Measurements from ENCODE around the gene TLE2. TPM values are rescaled to one million over a fixed set of nuclear protein-coding genes. Genes with fewer than 3 reads are reported as not detected.
"Not testable (repeated sequence)": the region's sequence is repeated elsewhere in the genome, so short reads cannot be mapped to it uniquely, and the experiment has no call there.

TLE2 gene
- polyA plus RNA-seq, 4 donors, result 3.8 to 66.0 (median 12.3) TPM

GRCh38 chr19:2994588-2995131 lies 34.4 kb downstream of the TLE2 start:
- FAIRE-seq (no peak), DNase-seq (no peak)
- WGBS, 3 donors, result 80 to 84% (median 83%) methylated on average over 15 of the region's 15 CpGs
- peaks cover 0 to 5% of the 10 kb centered on the region in 2 donors for H3K9me3 ChIP-seq (ENCODE audit: control insufficient read depth in 2 of 2, insufficient read depth in 1 of 2, low read depth in 1 of 2, low read length in 1 of 2)
- no peak overlapping the region for H3K4me3 ChIP-seq (ENCODE audit: low read depth in 1 of 3, low read length in 3 of 3)
- no peaks in the 10 kb centered on the region for H3K4me1 ChIP-seq (ENCODE audit: control insufficient read depth in 3 of 3, insufficient read depth in 2 of 3, low read depth in 1 of 3, low read length in 2 of 3)
- no peaks in the 10 kb centered on the region for H3K27me3 ChIP-seq (ENCODE audit: control insufficient read depth in 3 of 3, insufficient read depth in 3 of 3, low read length in 3 of 3)
- H3K36me3 ChIP-seq (ENCODE audit: control insufficient read depth in 3 of 3, insufficient read depth in 2 of 3, low read depth in 1 of 3, low read length in 3 of 3), result peaks cover 0 to 42% (median 0%) of the 10 kb centered on the region in 3 donors
- no peak overlapping the region for H3K27ac ChIP-seq (ENCODE audit: low read depth in 1 of 3, low read length in 2 of 3)

GRCh38 chr19:2993579-2993978 lies 35.5 kb downstream of the TLE2 start:
- no peaks in the 10 kb centered on the region for H3K4me1 ChIP-seq (ENCODE audit: control insufficient read depth in 3 of 3, insufficient read depth in 2 of 3, low read depth in 1 of 3, low read length in 2 of 3)
- peaks cover 0 to 34% (median 0%) of the 10 kb centered on the region in 3 donors for H3K36me3 ChIP-seq (ENCODE audit: control insufficient read depth in 3 of 3, insufficient read depth in 2 of 3, low read depth in 1 of 3, low read length in 3 of 3)
- H3K27me3 ChIP-seq (ENCODE audit: control insufficient read depth in 3 of 3, insufficient read depth in 3 of 3, low read length in 3 of 3), result no peaks in the 10 kb centered on the region
- FAIRE-seq (no peak), DNase-seq (no peak)
- WGBS, 3 donors, result 61 to 72% (median 62%) methylated on average over 7 to 9 of the region's 9 CpGs
- no peak overlapping the region for H3K27ac ChIP-seq (ENCODE audit: low read depth in 1 of 3, low read length in 2 of 3)
- H3K9me3 ChIP-seq (ENCODE audit: control insufficient read depth in 2 of 2, insufficient read depth in 1 of 2, low read depth in 1 of 2, low read length in 1 of 2), result peaks cover 0 to 5% of the 10 kb centered on the region in 2 donors
- no peak overlapping the region for H3K4me3 ChIP-seq (ENCODE audit: low read depth in 1 of 3, low read length in 3 of 3)

GRCh38 chr19:2992958-2993357 lies 36.1 kb downstream of the TLE2 start:
- Histone ChIP-seq H3K4me3 (ENCODE audit: low read depth in 1 of 3, low read length in 3 of 3) (no peak overlapping the region), H3K4me1 (ENCODE audit: control insufficient read depth in 3 of 3, insufficient read depth in 2 of 3, low read depth in 1 of 3, low read length in 2 of 3) (no peaks in the 10 kb centered on the region), H3K27me3 (ENCODE audit: control insufficient read depth in 3 of 3, insufficient read depth in 3 of 3, low read length in 3 of 3) (peaks cover 0 to 1% (median 0%) of the 10 kb centered on the region in 3 donors), H3K9me3 (ENCODE audit: control insufficient read depth in 2 of 2, insufficient read depth in 1 of 2, low read depth in 1 of 2, low read length in 1 of 2) (peaks cover 0 to 5% of the 10 kb centered on the region in 2 donors), H3K36me3 (ENCODE audit: control insufficient read depth in 3 of 3, insufficient read depth in 2 of 3, low read depth in 1 of 3, low read length in 3 of 3) (peaks cover 0 to 28% (median 0%) of the 10 kb centered on the region in 3 donors), H3K27ac (ENCODE audit: low read depth in 1 of 3, low read length in 2 of 3) (no peak overlapping the region)
- 67 to 78% (median 70%) methylated on average over 14 of the region's 14 CpGs for WGBS, 3 donors
- DNase-seq, result no peak
- FAIRE-seq, result no peak

- not testable (repeated sequence) for H3K9me3 ChIP-seq (ENCODE audit: control insufficient read depth in 2 of 2, insufficient read depth in 1 of 2, low read depth in 1 of 2, low read length in 1 of 2); H3K4me1 ChIP-seq (ENCODE audit: control insufficient read depth in 3 of 3, insufficient read depth in 2 of 3, low read depth in 1 of 3, low read length in 2 of 3); H3K4me3 ChIP-seq (ENCODE audit: low read depth in 1 of 3, low read length in 3 of 3); H3K27ac ChIP-seq (ENCODE audit: low read depth in 1 of 3, low read length in 2 of 3); FAIRE-seq; DNase-seq; H3K27me3 ChIP-seq (ENCODE audit: control insufficient read depth in 3 of 3, insufficient read depth in 3 of 3, low read length in 3 of 3)
- peaks cover 0 to 22% (median 0%) of the 10 kb centered on the region in 3 donors for H3K36me3 ChIP-seq (ENCODE audit: control insufficient read depth in 3 of 3, insufficient read depth in 2 of 3, low read depth in 1 of 3, low read length in 3 of 3)
- 86 to 93% (median 89%) methylated on average over 11 of the region's 11 CpGs for WGBS, 3 donors
Measured at GRCh38 chr19:2992333-2992732, 36.7 kb downstream of the TLE2 start.

GRCh38 chr19:2989236-2989946 lies 39.7 kb downstream of the TLE2 start:
- peaks cover 0 to 16% (median 0%) of the 10 kb centered on the region in 3 donors for H3K27me3 ChIP-seq (ENCODE audit: control insufficient read depth in 3 of 3, insufficient read depth in 3 of 3, low read length in 3 of 3)
- no peak overlapping the region for H3K27ac ChIP-seq (ENCODE audit: low read depth in 1 of 3, low read length in 2 of 3)
- no peak for DNase-seq
- no peak for FAIRE-seq
- WGBS, 3 donors, result 88 to 94% (median 92%) methylated on average over 11 to 15 of the region's 15 CpGs
- H3K36me3 ChIP-seq (ENCODE audit: control insufficient read depth in 3 of 3, insufficient read depth in 2 of 3, low read depth in 1 of 3, low read length in 3 of 3), result peaks cover 0 to 3% (median 0%) of the 10 kb centered on the region in 3 donors
- peaks cover 0 to 8% (median 0%) of the 10 kb centered on the region in 3 donors for H3K4me1 ChIP-seq (ENCODE audit: control insufficient read depth in 3 of 3, insufficient read depth in 2 of 3, low read depth in 1 of 3, low read length in 2 of 3)
- no peak overlapping the region for H3K4me3 ChIP-seq (ENCODE audit: low read depth in 1 of 3, low read length in 3 of 3)
- no peaks in the 10 kb centered on the region for H3K9me3 ChIP-seq (ENCODE audit: control insufficient read depth in 2 of 2, insufficient read depth in 1 of 2, low read depth in 1 of 2, low read length in 1 of 2)

GRCh38 chr19:2988568-2988967 lies 40.5 kb downstream of the TLE2 start:
- Histone ChIP-seq H3K27ac (ENCODE audit: low read depth in 1 of 3, low read length in 2 of 3) (no peak overlapping the region), H3K27me3 (ENCODE audit: control insufficient read depth in 3 of 3, insufficient read depth in 3 of 3, low read length in 3 of 3) (peaks cover 0 to 24% (median 3%) of the 10 kb centered on the region in 3 donors), H3K4me1 (ENCODE audit: control insufficient read depth in 3 of 3, insufficient read depth in 2 of 3, low read depth in 1 of 3, low read length in 2 of 3) (peaks cover 0 to 9% (median 0%) of the 10 kb centered on the region in 3 donors), H3K9me3 (ENCODE audit: control insufficient read depth in 2 of 2, insufficient read depth in 1 of 2, low read depth in 1 of 2, low read length in 1 of 2) (no peaks in the 10 kb centered on the region), H3K4me3 (ENCODE audit: low read depth in 1 of 3, low read length in 3 of 3) (no peak overlapping the region), H3K36me3 (ENCODE audit: control insufficient read depth in 3 of 3, insufficient read depth in 2 of 3, low read depth in 1 of 3, low read length in 3 of 3) (peaks cover 0 to 3% (median 0%) of the 10 kb centered on the region in 3 donors)
- 90 to 96% (median 91%) methylated on average over 3 of the region's 3 CpGs for WGBS, 3 donors
- FAIRE-seq, result no peak
- DNase-seq, result no peak

GRCh38 chr19:2987797-2988196 lies 41.3 kb downstream of the TLE2 start:
- Histone ChIP-seq H3K27me3 (ENCODE audit: control insufficient read depth in 3 of 3, insufficient read depth in 3 of 3, low read length in 3 of 3) (peaks cover 0 to 29% (median 5%) of the 10 kb centered on the region in 3 donors), H3K4me3 (ENCODE audit: low read depth in 1 of 3, low read length in 3 of 3) (no peak overlapping the region), H3K27ac (ENCODE audit: low read depth in 1 of 3, low read length in 2 of 3) (no peak overlapping the region), H3K9me3 (ENCODE audit: control insufficient read depth in 2 of 2, insufficient read depth in 1 of 2, low read depth in 1 of 2, low read length in 1 of 2) (no peaks in the 10 kb centered on the region), H3K36me3 (ENCODE audit: control insufficient read depth in 3 of 3, insufficient read depth in 2 of 3, low read depth in 1 of 3, low read length in 3 of 3) (peaks cover 0 to 3% (median 0%) of the 10 kb centered on the region in 3 donors), H3K4me1 (ENCODE audit: control insufficient read depth in 3 of 3, insufficient read depth in 2 of 3, low read depth in 1 of 3, low read length in 2 of 3) (peaks cover 0 to 16% (median 0%) of the 10 kb centered on the region in 3 donors)
- DNase-seq (no peak), FAIRE-seq (no peak)
- 54 to 68% (median 67%) methylated on average over 12 of the region's 12 CpGs for WGBS, 3 donors

- H3K4me3 ChIP-seq (ENCODE audit: low read depth in 1 of 3, low read length in 3 of 3), result no peak overlapping the region
- no peak overlapping the region for H3K27ac ChIP-seq (ENCODE audit: low read depth in 1 of 3, low read length in 2 of 3)
- H3K36me3 ChIP-seq (ENCODE audit: control insufficient read depth in 3 of 3, insufficient read depth in 2 of 3, low read depth in 1 of 3, low read length in 3 of 3), result peaks cover 0 to 3% (median 0%) of the 10 kb centered on the region in 3 donors
- WGBS, 3 donors, result 29 to 47% (median 43%) methylated on average over 18 to 20 of the region's 20 CpGs
- peaks cover 3 to 29% (median 5%) of the 10 kb centered on the region in 3 donors for H3K27me3 ChIP-seq (ENCODE audit: control insufficient read depth in 3 of 3, insufficient read depth in 3 of 3, low read length in 3 of 3)
- peaks cover 0 to 19% (median 0%) of the 10 kb centered on the region in 3 donors for H3K4me1 ChIP-seq (ENCODE audit: control insufficient read depth in 3 of 3, insufficient read depth in 2 of 3, low read depth in 1 of 3, low read length in 2 of 3)
- H3K9me3 ChIP-seq (ENCODE audit: control insufficient read depth in 2 of 2, insufficient read depth in 1 of 2, low read depth in 1 of 2, low read length in 1 of 2), result no peaks in the 10 kb centered on the region
- FAIRE-seq, result no peak
- DNase-seq, result peak in 1 of 2 donors; percentile 9
Measured at GRCh38 chr19:2986951-2987524, 42.0 kb downstream of the TLE2 start.
